Osteoblast (primary cell): ENCODE measurements around the gene CHST11. TPM values are rescaled to one million over a fixed set of nuclear protein-coding genes. Genes with fewer than 3 reads are reported as not detected.

Experiments
- DNase-seq: peaks from one replicate; pipeline ENCODE4 v3.0.0; 2011; ENCODE audit warnings: low spot score, mixed read lengths; ENCODE audit not compliant: insufficient read length; ENCODE audit errors: missing footprints
- H2AFZ ChIP-seq: 2 replicates; pipeline ENCODE4 v1.6.0; 2011; ENCODE audit warnings: mild to moderate bottlenecking, low read length
- H3K27ac ChIP-seq: 2 replicates; pipeline ENCODE4 v1.5.1; 2011; ENCODE audit warnings: mild to moderate bottlenecking, low read depth, low read length, moderate library complexity
- H3K27me3 ChIP-seq: 2 replicates; pipeline ENCODE4 v1.6.0; 2012; ENCODE audit warnings: mild to moderate bottlenecking, control low read depth, inconsistent platforms, low read length, moderate library complexity; ENCODE audit not compliant: insufficient read depth
- H3K36me3 ChIP-seq: 2 replicates; pipeline ENCODE4 v1.5.1; 2011; ENCODE audit warnings: mild to moderate bottlenecking, low read length, control low read depth, moderate library complexity; ENCODE audit not compliant: insufficient read depth
- H3K4me1 ChIP-seq: 2 replicates; pipeline ENCODE4 v1.5.1; 2011; ENCODE audit warnings: mild to moderate bottlenecking, low read length, control low read depth, moderate library complexity; ENCODE audit not compliant: insufficient read depth
- H3K4me2 ChIP-seq: 2 replicates; pipeline ENCODE4 v1.6.0; 2011; ENCODE audit warnings: mild to moderate bottlenecking, low read length; ENCODE audit not compliant: insufficient read depth
- H3K4me3 ChIP-seq: fragments of 200-600 bp; sonication (generic); 3 replicates; pipeline ENCODE4 v1.5.1; 2012; ENCODE audit warnings: mild to moderate bottlenecking, low read length, inconsistent platforms; ENCODE audit not compliant: insufficient read depth
- H3K79me2 ChIP-seq: 2 replicates; pipeline ENCODE4 v1.6.0; 2012; ENCODE audit warnings: mild to moderate bottlenecking, low read length, control low read depth, inconsistent platforms; ENCODE audit not compliant: insufficient read depth
- H3K9me3 ChIP-seq: 2 replicates; pipeline ENCODE4 v1.5.1; 2011; ENCODE audit warnings: low read depth, low read length, control low read depth
- H4K20me1 ChIP-seq: 2 replicates; pipeline ENCODE4 v1.6.0; 2012; ENCODE audit warnings: mild to moderate bottlenecking, low read length, control low read depth; ENCODE audit not compliant: insufficient read depth
- CTCF ChIP-seq: IDR thresholded peaks from 2 replicates; pipeline ENCODE4 v1.5.1; 2011; ENCODE audit warnings: mild to moderate bottlenecking, low read depth, low read length, moderate library complexity; ENCODE audit errors: extremely low read depth
- total RNA-seq: library from RNA; depleted of rRNA; stranded (reverse); fragments of >200 nt; gene quantifications from 2 replicates; pipeline ENCODE4 v1.2.3, GENCODE V29; 2012

Gene CHST11
- total RNA-seq, 1 donor, result 24.6 TPM

GRCh38 chr12:104784592-104784991, 327.8 kb downstream of the CHST11 start:
- H3K4me1 ChIP-seq, result no peaks in the 10 kb centered on the region
- no peak for TF ChIP-seq CTCF
- no peaks in the 10 kb centered on the region for H3K36me3 ChIP-seq
- no peaks in the 10 kb centered on the region for H4K20me1 ChIP-seq
- H3K4me2 ChIP-seq, result no peak overlapping the region
- no peak overlapping the region for H2AFZ ChIP-seq
- H3K4me3 ChIP-seq, result no peak overlapping the region
- H3K27me3 ChIP-seq, result no peaks in the 10 kb centered on the region
- no peaks in the 10 kb centered on the region for H3K9me3 ChIP-seq
- no peak overlapping the region for H3K27ac ChIP-seq
- no peaks in the 10 kb centered on the region for H3K79me2 ChIP-seq
- no peak for DNase-seq

- DNase-seq, result no peak
- no peak overlapping the region for H3K4me3 ChIP-seq
- no peak overlapping the region for H3K27ac ChIP-seq
- no peak overlapping the region for H2AFZ ChIP-seq
- no peaks in the 10 kb centered on the region for H3K36me3 ChIP-seq
- no peaks in the 10 kb centered on the region for H4K20me1 ChIP-seq
- no peak overlapping the region for H3K4me2 ChIP-seq
- H3K4me1 ChIP-seq, result no peaks in the 10 kb centered on the region
- H3K79me2 ChIP-seq, result no peaks in the 10 kb centered on the region
- H3K9me3 ChIP-seq, result no peaks in the 10 kb centered on the region
- no peaks in the 10 kb centered on the region for H3K27me3 ChIP-seq
- no peak for TF ChIP-seq CTCF
These were observed 329.1 kb downstream of the CHST11 start for GRCh38 chr12:104785886-104786285.

GRCh38 chr12:104786352-104786751, 329.6 kb downstream of the CHST11 start:
- no peaks in the 10 kb centered on the region for H4K20me1 ChIP-seq
- H3K4me2 ChIP-seq, result no peak overlapping the region
- H3K27me3 ChIP-seq, result no peaks in the 10 kb centered on the region
- H3K4me3 ChIP-seq, result no peak overlapping the region
- no peak for DNase-seq
- no peaks in the 10 kb centered on the region for H3K79me2 ChIP-seq
- no peak overlapping the region for H3K27ac ChIP-seq
- H3K36me3 ChIP-seq, result no peaks in the 10 kb centered on the region
- H3K4me1 ChIP-seq, result no peaks in the 10 kb centered on the region
- no peaks in the 10 kb centered on the region for H3K9me3 ChIP-seq
- H2AFZ ChIP-seq, result no peak overlapping the region
- no peak for TF ChIP-seq CTCF

GRCh38 chr12:104788840-104789271, 332.1 kb downstream of the CHST11 start:
- H3K9me3 ChIP-seq, result no peaks in the 10 kb centered on the region
- H3K4me2 ChIP-seq, result no peak overlapping the region
- H3K27me3 ChIP-seq, result no peaks in the 10 kb centered on the region
- no peak overlapping the region for H2AFZ ChIP-seq
- no peak for TF ChIP-seq CTCF
- no peaks in the 10 kb centered on the region for H3K79me2 ChIP-seq
- H3K27ac ChIP-seq, result no peak overlapping the region
- no peak overlapping the region for H3K4me3 ChIP-seq
- no peaks in the 10 kb centered on the region for H4K20me1 ChIP-seq
- H3K4me1 ChIP-seq, result peaks cover 17% of the 10 kb centered on the region
- DNase-seq, result no peak
- H3K36me3 ChIP-seq, result no peaks in the 10 kb centered on the region
